Dermis microvascular lymphatic vessel endothelial cell (primary cell): ENCODE results near the gene DUSP8. TPM values are rescaled to one million over a fixed set of nuclear protein-coding genes. Genes with fewer than 3 reads are reported as not detected.
"Not testable (repeated sequence)": the region's sequence is repeated elsewhere in the genome, so short reads cannot be mapped to it uniquely, and the experiment has no call there.

Experiments
- DNase-seq, 2 donors: peaks; one replicate each; pipeline versions ENCODE4 v3.0.0 to v3.0.0-alpha.2; 2010; ENCODE audit warnings: low read depth in 2 of 2
- total RNA-seq: library from RNA; depleted of rRNA; stranded (reverse); fragments of >200 nt; gene quantifications from 2 replicates; pipeline ENCODE4 v1.2.1, GENCODE V29; 2014

DUSP8 gene, protein sequence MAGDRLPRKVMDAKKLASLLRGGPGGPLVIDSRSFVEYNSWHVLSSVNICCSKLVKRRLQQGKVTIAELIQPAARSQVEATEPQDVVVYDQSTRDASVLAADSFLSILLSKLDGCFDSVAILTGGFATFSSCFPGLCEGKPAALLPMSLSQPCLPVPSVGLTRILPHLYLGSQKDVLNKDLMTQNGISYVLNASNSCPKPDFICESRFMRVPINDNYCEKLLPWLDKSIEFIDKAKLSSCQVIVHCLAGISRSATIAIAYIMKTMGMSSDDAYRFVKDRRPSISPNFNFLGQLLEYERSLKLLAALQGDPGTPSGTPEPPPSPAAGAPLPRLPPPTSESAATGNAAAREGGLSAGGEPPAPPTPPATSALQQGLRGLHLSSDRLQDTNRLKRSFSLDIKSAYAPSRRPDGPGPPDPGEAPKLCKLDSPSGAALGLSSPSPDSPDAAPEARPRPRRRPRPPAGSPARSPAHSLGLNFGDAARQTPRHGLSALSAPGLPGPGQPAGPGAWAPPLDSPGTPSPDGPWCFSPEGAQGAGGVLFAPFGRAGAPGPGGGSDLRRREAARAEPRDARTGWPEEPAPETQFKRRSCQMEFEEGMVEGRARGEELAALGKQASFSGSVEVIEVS
- total RNA-seq, result 0.26 and 0.76 TPM in 2 replicates

DNA sequence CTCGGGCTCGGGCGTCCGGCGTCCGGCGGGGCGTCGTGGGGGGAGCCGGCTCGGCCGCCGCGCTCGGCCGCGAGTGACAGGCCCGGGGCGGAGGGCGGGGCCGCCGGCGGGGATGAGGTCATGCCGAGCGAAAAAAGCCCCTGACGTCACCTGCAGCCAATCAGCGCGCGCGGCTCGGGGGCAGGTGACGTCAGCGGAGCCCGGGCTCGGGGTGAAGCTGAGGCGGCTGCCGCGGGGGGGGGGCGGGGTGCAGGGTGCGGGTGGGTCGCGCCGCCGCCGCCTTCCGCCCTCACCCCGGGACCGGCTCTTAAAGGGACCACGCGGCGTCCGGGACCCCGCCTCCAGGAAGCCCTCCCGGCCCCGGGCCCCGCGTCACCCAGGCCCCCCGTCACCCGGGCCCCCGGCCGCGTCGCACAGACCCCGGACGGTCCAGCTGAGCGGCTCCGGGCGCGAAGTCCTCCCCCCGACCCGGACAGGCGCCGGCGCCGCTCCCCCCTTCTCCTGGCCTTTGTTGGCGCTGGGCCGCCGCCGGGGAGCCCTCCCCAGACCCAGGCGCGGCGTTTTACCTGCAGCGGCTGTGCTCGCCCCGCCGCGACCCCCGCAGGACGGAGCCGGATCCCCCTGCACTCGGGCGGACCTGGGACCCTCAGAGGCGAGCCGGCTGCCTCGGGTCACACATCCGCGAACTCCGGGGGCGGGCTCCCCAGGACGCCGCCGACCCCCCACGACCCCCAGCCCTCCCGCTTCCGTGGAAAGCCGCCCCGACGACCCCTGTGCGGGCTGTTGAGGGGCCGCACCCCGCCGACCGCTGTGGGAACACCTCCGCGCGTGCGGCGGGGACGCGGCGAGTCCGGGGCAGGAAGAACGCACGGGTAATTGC, at the start of gene DUSP8:
Gene DUSP8, minus strand, starts transcription at position 75 of the 880 bp plus-strand sequence. CDS start 6,445 bp downstream, outside the sequence.
- peak; percentile 64 to 89 for DNase-seq

DNA sequence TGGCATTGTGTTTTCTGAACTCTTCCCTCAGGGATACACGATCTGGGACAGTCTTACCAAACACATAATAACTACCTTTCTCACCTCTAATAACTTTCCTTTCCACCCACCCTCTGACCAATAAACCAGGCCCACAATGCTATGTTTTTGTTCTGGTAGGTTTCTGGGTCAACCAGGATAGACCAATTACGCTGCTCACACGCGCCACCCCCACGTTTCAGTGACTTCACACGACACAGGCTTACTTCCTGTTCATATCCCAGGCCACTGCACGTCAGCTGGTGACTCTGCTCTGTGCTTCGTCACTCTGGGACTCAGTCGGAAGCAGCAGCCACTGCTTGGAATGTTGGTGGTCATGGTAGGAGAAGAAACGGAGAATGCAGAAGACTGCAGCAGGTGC, 47.4 kb upstream of the DUSP8 start:
- DNase-seq, result no peak

DNA sequence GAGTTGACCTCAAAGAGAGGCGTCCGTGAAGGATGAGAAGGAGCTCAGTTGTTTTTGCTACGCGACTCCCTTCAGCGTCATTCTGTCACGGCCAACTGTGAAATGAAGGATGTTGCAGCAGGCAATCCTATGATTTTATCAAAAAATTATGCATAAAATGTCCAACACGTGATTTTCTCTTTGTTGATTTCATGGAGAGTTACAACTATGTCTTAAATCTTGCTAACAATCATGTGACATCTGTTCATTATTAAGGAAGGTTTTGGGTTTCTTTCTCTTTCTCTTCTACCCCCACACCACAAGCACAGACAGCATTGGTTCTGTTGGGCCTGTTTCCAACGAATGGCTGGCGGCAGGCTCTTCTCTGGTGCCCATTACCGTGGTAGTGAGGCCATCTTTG, 46.2 kb upstream of the DUSP8 start:
- DNase-seq, result no peak

DNA sequence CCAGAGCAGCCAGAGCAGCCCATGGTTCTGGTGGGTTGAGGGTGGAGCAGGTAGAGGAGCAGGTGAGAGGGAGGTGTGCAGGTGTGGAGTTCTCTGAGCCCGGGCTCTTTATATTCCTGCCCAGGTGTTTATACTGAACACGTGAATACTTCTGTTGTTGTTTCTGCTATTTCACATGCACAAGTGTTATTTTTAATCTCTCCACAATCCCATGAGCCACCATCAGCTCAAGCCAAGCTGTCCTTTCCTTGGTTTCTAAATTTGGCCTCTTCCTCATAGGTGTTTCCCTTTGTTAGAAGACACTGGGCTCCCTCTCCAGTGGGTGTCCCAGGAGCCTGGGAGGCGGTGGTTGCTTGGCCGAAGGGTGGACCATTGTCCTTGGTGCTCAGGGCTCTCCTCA, 36.3 kb upstream of the DUSP8 start, which contains the start of gene KRTAP5-3:
Gene KRTAP5-3, minus strand, starts transcription at position 101 of the 400 bp plus-strand sequence. Its CDS starts 78 bp downstream, at position 23.
- DNase-seq, result no peak

DNA sequence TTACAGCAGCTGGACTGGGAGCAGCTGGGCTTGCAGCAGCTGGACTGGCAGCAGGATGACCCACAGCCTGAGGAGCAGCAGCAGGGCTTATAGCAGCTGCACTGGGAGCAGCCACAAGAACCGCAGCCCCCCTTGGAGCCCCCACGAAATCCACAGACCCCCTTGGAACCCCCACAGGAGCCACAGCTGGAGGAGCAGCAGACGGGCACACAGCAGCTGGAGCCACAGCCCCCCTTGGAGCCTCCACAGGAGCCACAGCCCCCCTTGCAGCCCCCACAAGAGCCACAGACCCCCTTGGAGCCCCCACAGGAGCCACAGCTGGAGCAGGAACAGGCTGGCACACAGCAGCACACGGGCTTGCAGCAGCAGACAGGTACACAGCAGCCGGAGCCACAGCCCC, 35.8 kb upstream of the DUSP8 start:
- DNase-seq, result not testable (repeated sequence)

DNA sequence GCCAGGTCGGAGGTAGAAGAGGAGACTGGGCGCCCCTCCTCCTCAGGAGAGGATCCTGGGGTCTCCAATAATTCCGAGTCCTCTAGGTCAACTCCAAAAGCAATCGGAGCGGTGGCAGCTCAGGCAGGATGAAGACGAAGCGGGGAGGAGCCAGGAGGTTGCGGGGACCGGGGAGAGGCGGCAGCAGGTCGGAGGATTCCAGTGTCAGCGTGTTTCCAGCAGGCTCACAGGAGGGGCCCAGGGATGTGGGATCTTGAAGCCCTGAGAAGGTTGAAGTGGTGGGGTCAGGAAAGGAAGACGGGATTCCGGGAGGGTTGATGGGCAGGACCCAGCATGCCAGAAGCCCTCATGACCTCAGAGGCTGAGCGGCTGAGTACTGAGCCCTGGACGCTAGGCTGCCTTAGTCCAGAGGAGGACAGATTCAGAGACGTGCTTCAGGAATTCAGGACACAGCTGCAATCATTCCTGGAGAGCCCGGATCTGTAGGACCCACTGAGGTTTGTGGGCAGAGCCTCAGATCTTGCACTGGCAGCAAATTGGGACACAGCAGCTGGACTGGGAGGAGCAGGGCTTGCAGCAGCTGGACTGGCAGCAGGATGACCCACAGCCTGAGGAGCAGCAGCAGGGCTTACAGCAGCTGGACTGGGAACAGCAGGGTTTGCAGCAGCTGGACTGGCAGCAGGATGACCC, 35.2 kb upstream of the DUSP8 start:
- not testable (repeated sequence) for DNase-seq

DNA sequence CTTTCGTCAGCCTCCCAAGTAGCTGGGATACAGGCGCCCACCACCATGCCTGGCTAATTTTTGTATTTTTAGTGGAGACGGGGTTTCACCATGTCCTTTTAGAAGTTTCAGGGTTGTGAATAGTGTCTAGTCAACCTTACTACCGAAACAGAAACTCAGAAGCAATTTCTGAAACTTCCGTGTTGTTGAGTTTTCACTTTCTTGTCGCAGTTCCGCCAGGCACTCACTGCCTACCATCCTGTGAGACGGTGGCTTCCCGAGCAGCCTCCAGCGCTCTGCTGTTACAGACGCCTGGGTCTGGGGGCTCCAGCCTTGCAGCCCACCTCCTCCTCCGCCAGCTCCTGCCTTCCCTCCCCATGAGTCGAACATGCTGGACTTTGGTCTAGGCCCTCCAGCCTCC, 33.9 kb upstream of the DUSP8 start:
- DNase-seq, result not testable (repeated sequence)

DNA sequence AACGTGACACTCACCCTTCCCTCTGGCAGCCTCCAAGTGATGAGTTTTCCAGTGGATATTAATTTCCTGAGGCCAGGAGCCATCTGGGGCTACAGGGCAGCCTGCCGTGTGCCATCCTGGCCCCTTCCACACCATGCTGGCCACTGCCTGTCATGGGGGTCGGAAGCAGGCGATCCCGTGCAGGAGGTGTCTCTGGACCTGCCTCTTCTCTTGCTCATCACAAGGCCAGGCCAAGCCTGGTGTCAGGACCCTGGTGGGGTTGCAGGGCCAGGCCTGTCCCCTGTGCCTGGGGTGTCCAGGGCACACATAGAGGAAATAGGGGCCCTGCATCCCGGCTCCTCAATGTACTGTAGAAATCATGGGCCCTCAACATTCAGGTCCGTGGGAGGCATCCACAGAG, 32.6 kb upstream of the DUSP8 start:
- DNase-seq, result no peak

DNA sequence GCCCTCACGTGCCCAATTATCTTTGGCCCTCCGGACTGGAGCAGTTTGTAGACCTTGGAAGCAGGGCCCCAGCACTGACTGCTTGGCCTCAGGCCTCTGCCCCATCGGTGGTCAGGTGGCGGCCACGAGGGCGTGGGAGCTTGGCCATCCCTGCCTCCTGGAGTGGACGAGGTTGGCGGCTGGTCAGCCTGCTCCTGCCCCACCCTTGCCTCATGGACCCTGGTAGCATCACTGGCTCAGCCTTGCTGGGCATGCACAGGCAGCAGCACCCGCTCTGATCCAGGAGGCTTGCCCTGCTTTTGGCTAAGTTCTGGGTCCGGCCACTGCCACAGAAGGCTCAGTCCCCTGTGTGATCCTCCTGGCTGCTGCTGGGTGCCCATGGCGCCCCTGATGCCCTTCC, 32.1 kb upstream of the DUSP8 start:
- DNase-seq, result no peak

DNA sequence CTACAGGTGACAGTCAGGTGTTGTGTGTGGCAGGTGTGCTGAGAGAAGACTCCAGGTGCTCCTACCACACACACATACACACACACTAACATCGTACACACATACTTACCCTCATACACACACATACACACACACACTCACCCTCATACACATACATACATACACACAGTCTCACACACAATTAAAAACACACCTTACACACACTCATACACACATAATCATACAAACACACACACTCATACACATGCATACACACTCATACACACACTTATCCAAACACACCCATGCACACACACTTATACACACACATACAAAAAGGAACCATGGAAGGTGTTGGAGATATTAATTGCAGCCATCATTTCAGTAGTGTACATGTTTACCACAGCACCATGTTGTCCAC, 31.6 kb upstream of the DUSP8 start:
- no peak for DNase-seq

DNA sequence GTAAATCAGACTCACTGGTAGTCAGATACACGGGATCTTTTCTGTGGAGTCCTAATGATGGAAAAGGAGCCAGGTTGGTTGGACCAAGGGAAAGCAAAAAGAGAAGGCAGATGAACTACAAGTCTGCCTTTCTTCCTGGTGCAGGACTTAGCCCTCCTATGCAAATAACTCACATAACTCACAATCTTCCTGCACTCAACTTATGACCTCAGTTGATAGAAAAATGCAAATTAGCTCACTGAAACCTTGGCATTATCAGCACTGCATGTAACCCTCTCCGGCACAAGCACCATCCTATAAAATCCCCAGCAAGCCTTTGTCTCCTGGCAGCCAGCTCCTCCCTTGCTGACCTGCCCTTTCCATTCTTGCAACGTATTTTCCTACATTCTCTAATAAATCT, 29.6 kb upstream of the DUSP8 start:
- not testable (repeated sequence) for DNase-seq

DNA sequence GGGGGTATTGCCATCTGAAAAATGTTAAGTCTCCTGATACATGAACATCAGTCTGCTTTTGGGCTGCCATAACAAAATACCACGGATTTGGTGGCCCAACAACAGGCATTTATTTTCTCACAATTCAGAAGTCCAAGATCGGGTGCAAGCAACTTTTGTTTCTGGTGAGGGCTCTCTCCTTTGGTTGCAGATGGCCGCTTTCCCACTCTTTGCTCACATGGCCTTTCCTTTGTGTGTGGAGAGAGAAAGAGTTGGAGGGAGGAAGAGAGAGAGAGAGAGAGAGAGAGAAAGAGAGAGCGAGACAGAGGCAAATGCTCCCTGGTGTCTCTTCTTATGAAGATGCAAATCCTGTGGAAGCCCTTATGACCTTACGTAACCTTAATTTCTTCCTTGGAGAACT, 28.6 kb upstream of the DUSP8 start:
- DNase-seq, result no peak

DNA sequence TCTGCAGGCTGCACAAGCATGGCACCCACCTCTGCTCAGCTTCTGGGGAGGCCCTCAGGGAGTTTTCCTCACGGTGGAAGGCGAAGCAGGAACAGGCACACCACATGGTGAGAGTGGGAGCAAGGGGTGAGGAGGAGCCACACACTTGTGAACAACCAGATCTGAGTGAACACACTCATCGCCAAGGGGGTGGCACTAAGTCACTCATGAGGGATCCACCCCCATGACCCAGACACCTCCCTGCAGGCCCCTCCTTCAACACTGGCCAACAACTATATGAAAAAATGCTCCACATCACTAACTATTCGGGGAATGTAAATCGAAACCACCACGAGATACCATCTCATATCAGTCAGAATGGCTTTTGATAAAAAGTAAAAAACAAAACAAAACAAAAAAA, 26.7 kb upstream of the DUSP8 start:
- DNase-seq, result no peak

DNA sequence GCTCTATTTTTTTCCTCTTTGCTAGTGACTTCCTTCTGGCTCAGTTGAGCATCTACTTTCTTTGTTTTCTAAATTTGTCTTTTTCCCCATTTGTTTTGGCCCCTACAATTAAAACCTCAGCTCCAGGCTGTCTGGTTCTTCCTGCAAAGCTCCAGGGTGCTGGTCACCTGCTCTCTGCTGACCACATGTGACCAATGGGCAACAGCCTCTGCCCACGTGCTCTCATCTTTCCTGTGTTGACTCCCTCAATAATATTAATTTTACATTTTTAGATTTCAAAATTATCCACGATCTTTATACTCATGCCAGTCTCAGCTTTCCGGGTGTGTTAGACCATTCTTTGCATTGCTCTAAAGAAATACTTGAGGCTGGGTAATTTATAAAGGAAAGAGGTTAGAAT, 26.3 kb upstream of the DUSP8 start:
- not testable (repeated sequence) for DNase-seq

DNA sequence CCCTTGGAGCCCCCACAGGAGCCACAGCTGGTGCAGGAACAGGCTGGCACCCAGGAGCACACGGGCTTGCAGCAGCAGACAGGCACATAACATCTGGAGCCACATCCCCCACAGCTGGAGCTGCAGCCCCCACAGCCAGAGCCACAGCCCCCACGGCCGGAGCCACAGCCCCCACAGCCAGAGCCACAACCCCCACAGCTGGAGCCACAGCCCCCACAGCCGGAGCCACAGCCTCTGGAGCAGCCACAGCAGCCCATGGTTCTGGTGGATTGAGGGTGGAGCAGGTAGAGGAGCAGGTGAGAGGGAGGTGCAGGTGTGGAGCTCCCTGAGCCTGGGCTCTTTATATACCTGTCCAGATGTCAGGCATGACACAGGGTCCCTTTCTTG, 25.9 kb upstream of the DUSP8 start, which contains the start of gene KRTAP5-2:
Gene KRTAP5-2, minus strand, starts transcription at position 301 of the 387 bp plus-strand sequence. Its CDS starts 44 bp downstream, at position 257.
- no peak for DNase-seq

DNA sequence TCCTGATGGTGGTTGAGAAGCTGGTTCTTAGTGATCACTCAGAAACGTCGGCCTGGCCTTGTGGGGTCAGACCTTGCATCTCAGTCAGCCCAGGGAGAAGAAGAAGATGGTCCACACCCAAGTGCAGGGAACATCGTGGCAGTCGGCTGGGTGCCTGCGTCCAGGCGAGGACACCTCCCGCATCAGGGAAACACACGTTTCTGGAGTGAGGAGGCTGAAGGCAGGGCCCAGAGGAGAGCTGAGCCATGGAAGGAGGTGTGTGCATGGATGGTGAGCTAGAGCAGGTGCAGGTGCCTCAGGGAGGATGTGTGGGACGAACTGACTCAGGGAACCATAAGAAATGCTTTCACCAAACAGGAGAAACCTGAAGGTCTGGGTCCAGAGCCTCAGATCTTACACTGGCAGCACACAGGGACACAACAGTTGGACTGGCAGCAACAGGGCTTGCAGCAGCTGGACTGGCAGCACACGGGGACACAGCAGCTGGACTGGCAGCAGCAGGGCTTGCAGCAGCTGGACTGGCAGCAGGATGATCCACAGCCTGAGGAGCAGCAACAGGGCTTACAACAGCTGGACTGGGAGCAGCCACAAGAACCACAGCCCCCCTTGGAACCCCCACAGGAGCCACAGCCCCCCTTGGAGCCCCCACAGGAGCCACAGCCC, 25.4 kb upstream of the DUSP8 start:
- DNase-seq, result no peak

DNA sequence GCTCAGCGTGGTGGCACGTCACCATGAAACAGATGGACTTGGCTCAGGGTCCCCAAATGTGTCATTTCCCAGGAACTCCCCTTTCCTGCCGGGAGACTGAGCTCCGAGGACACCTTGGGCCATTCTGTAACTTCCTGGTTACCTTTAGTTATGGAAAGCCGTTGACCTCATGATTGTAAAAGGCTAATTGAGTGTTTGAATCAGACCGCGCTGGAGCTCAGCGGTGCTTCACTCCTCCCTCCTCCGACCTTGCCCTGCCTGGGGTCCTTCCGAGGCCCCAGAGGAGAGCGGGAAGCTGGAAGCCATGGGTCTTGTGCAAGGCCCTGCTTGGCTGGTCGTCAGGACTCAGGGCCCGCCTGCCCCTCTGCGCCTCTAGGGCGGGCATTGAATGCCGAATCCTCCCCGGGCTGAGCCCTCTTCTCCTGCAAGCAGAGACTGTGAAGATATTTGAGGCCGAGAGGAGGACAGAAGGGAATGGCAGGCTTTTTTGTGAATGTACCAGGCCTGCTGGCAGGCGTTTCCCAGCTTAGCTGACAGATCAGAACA, 24.6 kb upstream of the DUSP8 start:
- DNase-seq, result peak in 1 of 2 donors; percentile 45

DNA sequence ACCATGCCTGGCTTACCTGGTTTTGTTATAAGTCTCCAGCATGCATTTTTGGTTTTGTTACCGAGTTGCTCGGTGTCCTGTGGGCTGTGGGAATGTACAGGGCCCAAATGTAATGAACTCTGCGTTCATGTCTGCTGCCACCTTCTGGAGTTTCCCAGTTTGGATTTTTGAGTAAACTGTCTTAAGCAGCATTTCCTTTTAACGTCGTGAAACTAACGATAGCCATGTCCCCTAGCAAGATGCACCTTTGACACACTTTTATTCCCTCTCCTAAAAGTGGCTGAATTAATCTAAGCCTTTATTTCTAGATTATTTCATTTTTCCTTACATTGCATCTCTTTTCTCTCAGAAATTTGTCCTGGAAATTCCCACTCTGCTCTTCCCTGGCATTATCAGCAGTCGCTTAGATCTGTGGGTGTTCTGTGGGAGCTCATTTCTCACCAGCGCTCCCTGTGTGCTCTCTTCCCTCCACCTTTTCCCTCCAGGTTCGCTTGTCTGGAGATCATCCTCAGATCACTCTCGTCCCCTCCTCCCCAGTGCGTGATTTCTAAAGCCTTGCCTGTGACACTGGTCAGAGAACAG, 24.0 kb upstream of the DUSP8 start:
- not testable (repeated sequence) for DNase-seq

DNA sequence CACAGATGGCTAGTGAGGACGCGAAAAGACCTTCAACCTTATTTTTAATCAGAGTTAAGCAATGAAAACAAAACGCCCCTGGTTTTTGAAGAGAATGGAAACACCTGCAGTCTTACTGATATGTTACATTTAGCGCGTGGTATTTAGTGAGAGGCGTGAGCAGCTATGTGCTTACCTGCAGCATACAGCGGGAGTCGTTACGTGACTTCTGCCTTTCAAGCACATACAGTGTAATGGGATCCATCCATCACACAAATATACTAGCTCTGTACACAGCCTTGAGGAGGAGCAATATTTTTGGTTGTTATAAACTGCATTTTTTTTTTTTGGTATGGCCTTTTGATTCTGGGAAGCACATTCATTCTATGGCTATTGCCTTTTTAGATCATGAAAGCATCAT, 20.6 kb upstream of the DUSP8 start:
- no peak for DNase-seq

DNA sequence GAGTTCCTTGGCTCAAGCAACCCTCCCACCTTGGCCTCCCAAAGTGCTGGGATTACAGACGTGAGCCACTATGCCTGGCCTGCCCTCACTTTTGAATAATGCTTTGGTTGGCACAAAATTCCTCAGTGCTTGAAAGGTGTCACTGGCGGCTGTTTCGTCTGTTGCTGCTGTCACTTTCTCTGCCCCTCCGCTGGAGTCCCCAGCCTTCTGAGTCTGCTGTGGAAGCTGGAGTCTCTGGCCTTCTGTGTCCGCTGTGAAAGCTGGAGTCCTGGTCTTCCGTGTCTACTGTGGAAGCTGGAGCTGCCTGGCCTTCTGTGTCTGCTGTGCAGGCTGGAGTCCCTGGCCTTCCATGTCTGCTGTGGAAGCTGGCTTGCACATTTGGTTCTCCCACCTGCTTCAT, 17.9 kb upstream of the DUSP8 start:
- DNase-seq, result no peak
